GM12891 (cell line): ENCODE measurements around the gene CD28.

Source experiments
- POLR2A ChIP-seq: IDR thresholded peaks from 2 replicates; pipeline ENCODE4 v1.6.1; 2011; ENCODE audit warnings: low read depth, low read length, control low read depth
- POLR2AphosphoS5 ChIP-seq: IDR thresholded peaks from 2 replicates; pipeline ENCODE4 v1.6.1; 2011; ENCODE audit warnings: low read depth, low read length, control low read depth
- POU2F2 ChIP-seq: IDR thresholded peaks from 2 replicates; pipeline ENCODE4 v1.6.1; 2011; ENCODE audit warnings: low read depth, mild to moderate bottlenecking, control low read depth, low read length, moderate library complexity
- TAF1 ChIP-seq: IDR thresholded peaks from 2 replicates; pipeline ENCODE4 v1.6.1; 2011; ENCODE audit warnings: low read depth, low read length, control low read depth

GRCh38 chr2:203728321-203728720 is 21.9 kb downstream of the CD28 start:
- no peak for TF ChIP-seq POLR2A
- TF ChIP-seq POLR2AphosphoS5, result no peak
- TF ChIP-seq TAF1, result no peak
- no peak for TF ChIP-seq POU2F2
